ENCODE results near the gene MME.

DNA sequence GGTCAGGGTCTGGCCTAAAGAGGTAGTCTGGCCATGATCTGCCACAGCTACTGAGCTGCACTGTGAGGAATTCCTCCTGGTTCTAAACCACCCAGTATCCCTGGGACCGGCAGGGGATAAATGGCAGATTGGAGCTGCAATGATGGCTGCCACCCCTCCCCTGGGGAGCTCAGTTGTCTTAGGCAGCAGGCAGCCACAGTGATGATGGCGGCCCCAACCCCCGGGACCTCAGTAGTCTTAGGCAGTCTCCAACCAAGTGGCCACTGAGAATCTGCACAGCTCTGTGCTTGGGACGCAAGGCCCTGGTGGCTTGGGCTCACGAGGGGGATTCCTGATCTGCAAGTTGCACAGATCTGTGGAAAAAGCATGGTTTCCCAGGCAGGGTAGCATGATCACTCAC lies 145.3 kb downstream of the MME start:
- TF ChIP-seq, protein P1, sequence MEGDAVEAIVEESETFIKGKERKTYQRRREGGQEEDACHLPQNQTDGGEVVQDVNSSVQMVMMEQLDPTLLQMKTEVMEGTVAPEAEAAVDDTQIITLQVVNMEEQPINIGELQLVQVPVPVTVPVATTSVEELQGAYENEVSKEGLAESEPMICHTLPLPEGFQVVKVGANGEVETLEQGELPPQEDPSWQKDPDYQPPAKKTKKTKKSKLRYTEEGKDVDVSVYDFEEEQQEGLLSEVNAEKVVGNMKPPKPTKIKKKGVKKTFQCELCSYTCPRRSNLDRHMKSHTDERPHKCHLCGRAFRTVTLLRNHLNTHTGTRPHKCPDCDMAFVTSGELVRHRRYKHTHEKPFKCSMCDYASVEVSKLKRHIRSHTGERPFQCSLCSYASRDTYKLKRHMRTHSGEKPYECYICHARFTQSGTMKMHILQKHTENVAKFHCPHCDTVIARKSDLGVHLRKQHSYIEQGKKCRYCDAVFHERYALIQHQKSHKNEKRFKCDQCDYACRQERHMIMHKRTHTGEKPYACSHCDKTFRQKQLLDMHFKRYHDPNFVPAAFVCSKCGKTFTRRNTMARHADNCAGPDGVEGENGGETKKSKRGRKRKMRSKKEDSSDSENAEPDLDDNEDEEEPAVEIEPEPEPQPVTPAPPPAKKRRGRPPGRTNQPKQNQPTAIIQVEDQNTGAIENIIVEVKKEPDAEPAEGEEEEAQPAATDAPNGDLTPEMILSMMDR (IDR thresholded peaks at IDR 0.05), result no peak
- TF ChIP-seq ZFX (IDR thresholded peaks at IDR 0.05; ENCODE audit: borderline replicate concordance), result no peak

All from 22Rv1 (cell line).